HEK293 (cell line): ENCODE data around the gene VIPR2.

Experiments used
- CTCF ChIA-PET: fragments of 350-600 bp; formaldehyde crosslinking; extraction: SDS; loops from one replicate; lab custom pipeline; 2021; ENCODE audit warnings: antibody characterized with exemption; lab: Yijun Ruan, JAX
- POLR2A ChIA-PET: fragments of 300-600 bp; formaldehyde crosslinking; extraction: SDS; loops from one replicate; lab custom pipeline; 2020; ENCODE audit warnings: antibody characterized with exemption, inconsistent platforms; lab: Yijun Ruan, JAX
- H3K27ac ChIP-seq: fragments of 200-500 bp; sonication (Bioruptor generic); 2 replicates; pipeline ENCODE4 v1.5.1; 2014; ENCODE audit warnings: low read depth, low read length, control low read depth, inconsistent platforms; ENCODE audit errors: extremely low read depth
- H3K36me3 ChIP-seq, 2 experiments: fragments of 200-500 bp in 1 of 2; sonication (Bioruptor generic) in 1 of 2; 1 replicate in 1 of 2; 2 replicates in 1 of 2; pipeline ENCODE4 v1.5.1; 2014 to 2017; ENCODE audit warnings: inconsistent platforms in 2 of 2, low read length in 2 of 2; ENCODE audit not compliant: control insufficient read depth in 2 of 2, insufficient read depth in 1 of 2
- H3K4me1 ChIP-seq: fragments of 200-500 bp; sonication (Bioruptor generic); 2 replicates; pipeline ENCODE4 v1.5.1; 2014; ENCODE audit warnings: mild to moderate bottlenecking, low read length, inconsistent platforms; ENCODE audit not compliant: control insufficient read depth, insufficient read depth
- H3K4me3 ChIP-seq: 2 replicates; pipeline ENCODE4 v1.5.1; 2011; ENCODE audit warnings: low read depth, mild to moderate bottlenecking, control low read depth, low read length, moderate library complexity
- H3K9me3 ChIP-seq: fragments of 200-500 bp; sonication (Bioruptor generic); 2 replicates; pipeline ENCODE4 v1.5.1; 2014; ENCODE audit warnings: low read depth, low read length, inconsistent platforms; ENCODE audit not compliant: control insufficient read depth, insufficient read depth
- CTCF ChIP-seq: fragments of 450-650 bp; formaldehyde crosslinking; IDR thresholded peaks from 2 replicates; pipeline ENCODE4 v1.5.1; 2016; ENCODE audit warnings: missing biosample characterization, missing genetic modification characterization
- GLIS2 ChIP-seq: fragments of 450-650 bp; formaldehyde crosslinking; IDR thresholded peaks from 2 replicates; pipeline ENCODE4 v1.5.1; 2016; ENCODE audit warnings: missing biosample characterization, missing genetic modification characterization
- HIC1 ChIP-seq: fragments of 450-650 bp; formaldehyde crosslinking; IDR thresholded peaks from 2 replicates; pipeline ENCODE4 v1.5.1; 2016; ENCODE audit warnings: missing biosample characterization, missing genetic modification characterization
- HOXC10 ChIP-seq: sonication (generic); formaldehyde crosslinking; IDR thresholded peaks from 2 replicates; pipeline ENCODE4 v1.8.1; 2023; ENCODE audit warnings: mild to moderate bottlenecking, missing genetic modification reagents
- HOXD13 ChIP-seq: sonication (generic); formaldehyde crosslinking; IDR thresholded peaks from 2 replicates; pipeline ENCODE4 v1.8.0; 2022; ENCODE audit warnings: missing genetic modification reagents, borderline replicate concordance
- MEIS1 ChIP-seq: sonication (generic); formaldehyde crosslinking; IDR thresholded peaks from 2 replicates; pipeline ENCODE4 v1.8.1; 2022; ENCODE audit warnings: missing genetic modification reagents, mild to moderate bottlenecking, borderline replicate concordance
- SCRT2 ChIP-seq: fragments of 450-650 bp; formaldehyde crosslinking; IDR thresholded peaks from 2 replicates; pipeline ENCODE4 v1.5.1; 2016; ENCODE audit warnings: missing biosample characterization, missing genetic modification characterization
- TRIM28 ChIP-seq: IDR thresholded peaks from 2 replicates; pipeline ENCODE4 v1.6.1; 2011; ENCODE audit warnings: low read length, control low read depth, borderline replicate concordance
- WT1 ChIP-seq: fragments of 450-650 bp; formaldehyde crosslinking; IDR thresholded peaks from 2 replicates; pipeline ENCODE4 v1.5.1; 2016; ENCODE audit warnings: missing biosample characterization, missing genetic modification characterization
- YY1 ChIP-seq: fragments of 450-650 bp; formaldehyde crosslinking; IDR thresholded peaks from 2 replicates; pipeline ENCODE4 v1.5.1; 2018; ENCODE audit warnings: missing biosample characterization, missing genetic modification characterization
- ZBTB11 ChIP-seq: fragments of 450-650 bp; formaldehyde crosslinking; conservative IDR thresholded peaks from 2 replicates; pipeline ENCODE4 v1.5.1; 2016; ENCODE audit warnings: low read depth, missing biosample characterization, missing genetic modification characterization
- ZNF132 ChIP-seq: fragments of 450-650 bp; formaldehyde crosslinking; IDR thresholded peaks from 2 replicates; pipeline ENCODE4 v1.5.1; 2017; ENCODE audit warnings: missing biosample characterization, missing genetic modification characterization, borderline replicate concordance
- ZNF148 ChIP-seq: fragments of 450-650 bp; formaldehyde crosslinking; IDR thresholded peaks from 2 replicates; pipeline ENCODE4 v1.5.0; 2017; ENCODE audit warnings: missing biosample characterization, missing genetic modification characterization, borderline replicate concordance
- ZNF169 ChIP-seq: fragments of 450-650 bp; formaldehyde crosslinking; IDR thresholded peaks from 2 replicates; pipeline ENCODE4 v1.5.1; 2016; ENCODE audit warnings: missing biosample characterization, missing genetic modification characterization
- ZNF341 ChIP-seq: fragments of 450-650 bp; formaldehyde crosslinking; IDR thresholded peaks from 2 replicates; pipeline ENCODE4; 2016; ENCODE audit warnings: low read depth, missing biosample characterization, missing genetic modification characterization
- ZNF621 ChIP-seq: fragments of 450-650 bp; formaldehyde crosslinking; IDR thresholded peaks from 2 replicates; pipeline ENCODE4 v1.5.1; 2017; ENCODE audit warnings: missing biosample characterization, missing genetic modification characterization
- ZNF624 ChIP-seq: fragments of 450-650 bp; formaldehyde crosslinking; IDR thresholded peaks from 2 replicates; pipeline ENCODE4 v1.5.1; 2017; ENCODE audit warnings: missing biosample characterization, missing genetic modification characterization
- ZNF629 ChIP-seq: fragments of 450-650 bp; formaldehyde crosslinking; IDR thresholded peaks from 2 replicates; pipeline ENCODE4 v1.5.1; 2017; ENCODE audit warnings: missing biosample characterization, missing genetic modification characterization
- ZSCAN18 ChIP-seq: fragments of 450-650 bp; formaldehyde crosslinking; IDR thresholded peaks from 2 replicates; pipeline ENCODE4 v1.5.1; 2016; ENCODE audit warnings: missing biosample characterization, missing genetic modification characterization

Gene VIPR2

GRCh38 chr7:159158125-159158887 lies 13.6 kb upstream of the VIPR2 start:
- ChIA-PET POLR2A (no interaction called here), CTCF (interaction anchor here (0.6 kb wide), 1 partner anchor 149 kb away, joined by 3 read pairs; no protein-coding TSS in a partner anchor)
- H3K27ac ChIP-seq: no peak overlapping the region
- no peaks in the 10 kb centered on the region for H3K36me3 ChIP-seq
- peak; percentile 24; the same call in 1 of the 2 replicates for TF ChIP-seq SCRT2 (tag by site-specific recombination)
- no peak for TF ChIP-seq ZBTB11
- H3K4me1 ChIP-seq: no peaks in the 10 kb centered on the region
- H3K9me3 ChIP-seq: no peaks in the 10 kb centered on the region
- no peak overlapping the region for H3K4me3 ChIP-seq

GRCh38 chr7:159157714-159158113 lies 13.0 kb upstream of the VIPR2 start:
- TF ChIP-seq WT1 (tag by site-specific recombination) (no peak), ZSCAN18 (tag by site-specific recombination) (no peak), ZNF169 (tag by site-specific recombination) (no peak), GLIS2 (tag by site-specific recombination) (no peak), TRIM28 (no peak), HOXD13 (no peak), HIC1 (tag by site-specific recombination) (no peak), HOXC10 (CRISPR knock-in tag) (no peak), ZNF621 (tag by site-specific recombination) (no peak), ZNF341 (tag by site-specific recombination) (no peak), ZNF132 (no peak)
- Histone ChIP-seq H3K4me3 (no peak overlapping the region), H3K36me3 (no peaks in the 10 kb centered on the region), H3K9me3 (no peaks in the 10 kb centered on the region), H3K27ac (no peak overlapping the region), H3K4me1 (no peaks in the 10 kb centered on the region)
- CTCF ChIA-PET: interaction anchor here (0.6 kb wide), 1 partner anchor 150 kb away, joined by 3 read pairs; no protein-coding TSS in a partner anchor
- POLR2A ChIA-PET: no interaction called here

GRCh38 chr7:159156436-159157245 lies 12.0 kb upstream of the VIPR2 start:
- Histone ChIP-seq H3K9me3 (no peaks in the 10 kb centered on the region), H3K36me3 (no peaks in the 10 kb centered on the region), H3K4me3 (no peak overlapping the region), H3K4me1 (no peaks in the 10 kb centered on the region), H3K27ac (no peak overlapping the region)
- ChIA-PET CTCF (no interaction called here), POLR2A (no interaction called here)
- TF ChIP-seq YY1 (no peak), ZNF624 (tag by site-specific recombination) (no peak), CTCF (no peak), ZNF148 (tag by site-specific recombination) (no peak), MEIS1 (CRISPR knock-in tag) (no peak), ZNF629 (no peak)
